Muscle layer of duodenum (tissue), 2 donors: ENCODE data around the gene MTHFSD.

Experiments used
- H3K27ac ChIP-seq: one replicate; pipeline ENCODE4 v1.7.0; 2013; ENCODE audit warnings: mild to moderate bottlenecking, low read length
- H3K27me3 ChIP-seq: one replicate; pipeline ENCODE4 v1.7.0; 2013; ENCODE audit warnings: low read depth, mild to moderate bottlenecking, control low read depth, low read length
- H3K36me3 ChIP-seq, 2 donors: one replicate each; pipeline ENCODE4 v1.7.0; 2013; ENCODE audit warnings: low read length in 2 of 2, control low read depth in 1 of 2, mild to moderate bottlenecking in 1 of 2; ENCODE audit not compliant: insufficient read depth in 2 of 2, control insufficient read depth in 1 of 2
- H3K4me1 ChIP-seq, 2 donors: one replicate each; pipeline ENCODE4 v1.7.0; 2013; ENCODE audit warnings: low read length in 2 of 2, mild to moderate bottlenecking in 2 of 2, control low read depth in 1 of 2, moderate library complexity in 1 of 2; ENCODE audit not compliant: insufficient read depth in 2 of 2, control insufficient read depth in 1 of 2
- H3K4me3 ChIP-seq, 2 donors: one replicate each; pipeline ENCODE4 v1.7.0; 2013; ENCODE audit warnings: low read length in 2 of 2, low read depth in 1 of 2, mild to moderate bottlenecking in 1 of 2
- H3K9me3 ChIP-seq, 2 donors: one replicate each; pipeline ENCODE4 v1.7.0; 2013; ENCODE audit warnings: low read length in 2 of 2, control low read depth in 1 of 2, mild to moderate bottlenecking in 1 of 2; ENCODE audit not compliant: control insufficient read depth in 1 of 2
- donor health status: healthy.

MTHFSD gene

GRCh38 chr16:86520317-86521210 lies 34.5 kb downstream of the MTHFSD start:
- Histone ChIP-seq H3K4me1 (peaks cover 7 to 40% of the 10 kb centered on the region in 2 donors), H3K27me3 (peaks cover 5% of the 10 kb centered on the region), H3K36me3 (no peaks in the 10 kb centered on the region), H3K4me3 (peak overlapping the region; percentile 21 to 47), H3K9me3 (no peaks in the 10 kb centered on the region), H3K27ac (no peak overlapping the region)

- no peaks in the 10 kb centered on the region for H3K9me3 ChIP-seq
- H3K27ac ChIP-seq = no peak overlapping the region
- no peaks in the 10 kb centered on the region for H3K36me3 ChIP-seq
- H3K27me3 ChIP-seq = peaks cover 5% of the 10 kb centered on the region
- H3K4me3 ChIP-seq = peak overlapping the region; percentile 21 to 47
- H3K4me1 ChIP-seq = peaks cover 7 to 40% of the 10 kb centered on the region in 2 donors
Observed at GRCh38 chr16:86519649-86520316, 35.3 kb downstream of the MTHFSD start.

- Histone ChIP-seq H3K4me1 (peaks cover 7 to 39% of the 10 kb centered on the region in 2 donors), H3K27me3 (peaks cover 5% of the 10 kb centered on the region), H3K36me3 (no peaks in the 10 kb centered on the region), H3K4me3 (peak overlapping the region in 1 of 2 donors; percentile 47), H3K27ac (peak overlapping the region; percentile 2), H3K9me3 (no peaks in the 10 kb centered on the region)
Observed at GRCh38 chr16:86519007-86519648, 35.9 kb downstream of the MTHFSD start.

GRCh38 chr16:86517652-86518258 lies 37.3 kb downstream of the MTHFSD start:
- peaks cover 7 to 31% of the 10 kb centered on the region in 2 donors for H3K4me1 ChIP-seq

GRCh38 chr16:86517033-86517432 lies 38.0 kb downstream of the MTHFSD start:
- H3K4me3 ChIP-seq = peak overlapping the region; percentile 5 to 87
- peak overlapping the region; percentile 83 for H3K27ac ChIP-seq
- peaks cover 7 to 31% of the 10 kb centered on the region in 2 donors for H3K4me1 ChIP-seq
- no peaks in the 10 kb centered on the region for H3K9me3 ChIP-seq
- peaks cover 5% of the 10 kb centered on the region for H3K27me3 ChIP-seq
- no peaks in the 10 kb centered on the region for H3K36me3 ChIP-seq

More at GRCh38 chr16:86517652-86518258, 37.3 kb downstream of the MTHFSD start:
- H3K36me3 ChIP-seq = no peaks in the 10 kb centered on the region
- H3K27ac ChIP-seq = peak overlapping the region; percentile 83
- H3K9me3 ChIP-seq = no peaks in the 10 kb centered on the region
- H3K27me3 ChIP-seq = peaks cover 5% of the 10 kb centered on the region
- H3K4me3 ChIP-seq = peak overlapping the region; percentile 5 to 87

- Histone ChIP-seq H3K27me3 (peaks cover 7% of the 10 kb centered on the region), H3K4me3 (peak overlapping the region; percentile 83 to 87), H3K27ac (peak overlapping the region; percentile 83), H3K36me3 (no peaks in the 10 kb centered on the region), H3K4me1 (peaks cover 7 to 31% of the 10 kb centered on the region in 2 donors), H3K9me3 (no peaks in the 10 kb centered on the region)
Observed at GRCh38 chr16:86516623-86517003, 38.4 kb downstream of the MTHFSD start.

- Histone ChIP-seq H3K27me3 (peaks cover 11% of the 10 kb centered on the region), H3K36me3 (no peaks in the 10 kb centered on the region), H3K4me1 (peaks cover 7 to 31% of the 10 kb centered on the region in 2 donors), H3K9me3 (no peaks in the 10 kb centered on the region), H3K4me3 (peak overlapping the region; percentile 83 to 87), H3K27ac (peak overlapping the region; percentile 83)
Observed at GRCh38 chr16:86515777-86516622, 39.0 kb downstream of the MTHFSD start.

GRCh38 chr16:86515413-86515776 lies 39.6 kb downstream of the MTHFSD start:
- H3K4me1 ChIP-seq = peaks cover 6 to 27% of the 10 kb centered on the region in 2 donors

GRCh38 chr16:86514481-86515376 lies 40.3 kb downstream of the MTHFSD start:
- Histone ChIP-seq H3K4me3 (peak overlapping the region; percentile 83 to 87), H3K36me3 (no peaks in the 10 kb centered on the region), H3K27ac (peak overlapping the region; percentile 83), H3K4me1 (peaks cover 3 to 20% of the 10 kb centered on the region in 2 donors), H3K27me3 (peaks cover 11% of the 10 kb centered on the region), H3K9me3 (no peaks in the 10 kb centered on the region)

More at GRCh38 chr16:86515413-86515776, 39.6 kb downstream of the MTHFSD start:
- Histone ChIP-seq H3K27ac (peak overlapping the region; percentile 83), H3K36me3 (no peaks in the 10 kb centered on the region), H3K9me3 (no peaks in the 10 kb centered on the region), H3K27me3 (peaks cover 11% of the 10 kb centered on the region), H3K4me3 (peak overlapping the region; percentile 83 to 87)
